K562 (cell line): ENCODE data around the gene DGAT2. TPM values are rescaled to one million over a fixed set of nuclear protein-coding genes. Genes with fewer than 3 reads are reported as not detected.

ENCODE experiments used
- ATAC-seq: fragments of 200-7000 bp; cut with Tn5 transposase; 3 replicates; pipeline ENCODE4 v1.9.1; 2020; ENCODE audit warnings: moderate library complexity
- BruUV-seq: library from RNA; stranded (reverse); fragments of 400-500 nt; replicated peaks from 2 replicates; lab custom pipeline; 2021; lab: Mats Ljungman, UMichigan
- CTCF ChIA-PET: fragments of 300-600 bp; formaldehyde crosslinking; extraction: SDS; loops from one replicate; lab custom pipeline; 2021; ENCODE audit warnings: low intra/inter-chr PET ratio; lab: Yijun Ruan, JAX
- POLR2A ChIA-PET: fragments of 300-600, 350-650 bp; sonication (Branson Sonifier 250); formaldehyde crosslinking; extraction: SDS; loops from one replicate; lab custom pipeline; 2021; ENCODE audit warnings: antibody characterized with exemption, inconsistent platforms; lab: Yijun Ruan, JAX
- DNase-seq, 4 experiments: peaks; one replicate each; pipeline versions ENCODE4 v3.0.0 to v3.0.0-alpha.2; 2011 to 2018; ENCODE audit warnings: low spot score in 3 of 4, mixed read lengths in 3 of 4; ENCODE audit errors: extremely low read depth in 1 of 4
- FAIRE-seq: peaks from 2 replicates; lab custom pipeline; 2011; peaks lifted over from hg19 to GRCh38; lab: Jason Lieb, UNC
- H2AFZ ChIP-seq: 2 replicates; pipeline ENCODE4 v1.6.0; 2011; ENCODE audit warnings: low read depth, low read length, control low read depth, inconsistent platforms
- H3K27ac ChIP-seq: fragments of 200-600 bp; 3 replicates; pipeline ENCODE4 v1.8.0; 2011; ENCODE audit warnings: low read depth, mild to moderate bottlenecking, control low read depth, inconsistent platforms, low read length, moderate library complexity, mixed read lengths; ENCODE audit errors: extremely low read depth
- H3K27me3 ChIP-seq, 2 experiments: fragments of 300-600 bp in 1 of 2; 2 replicates in 1 of 2; 3 replicates in 1 of 2; pipeline versions ENCODE4 v1.6.0 to v1.8.0; 2011; ENCODE audit warnings: inconsistent platforms in 2 of 2, low read length in 2 of 2, mild to moderate bottlenecking in 1 of 2, mixed read lengths in 1 of 2, moderate library complexity in 1 of 2; ENCODE audit not compliant: control insufficient read depth in 2 of 2, insufficient read depth in 2 of 2
- H3K36me3 ChIP-seq: fragments of 300-600 bp; 3 replicates; pipeline ENCODE4 v1.8.0; 2011; ENCODE audit warnings: mild to moderate bottlenecking, low read length, inconsistent platforms; ENCODE audit not compliant: control insufficient read depth, insufficient read depth
- H3K4me1 ChIP-seq, 2 experiments: fragments of 200-600 bp in 1 of 2; replicated peaks in 1 of 2; 2 replicates in 1 of 2; 3 replicates in 1 of 2; pipeline versions ENCODE4 v1.5.1 to v1.8.0; 2011; ENCODE audit warnings: inconsistent platforms in 2 of 2, low read length in 2 of 2, mild to moderate bottlenecking in 1 of 2, mixed read lengths in 1 of 2, moderate library complexity in 1 of 2; ENCODE audit not compliant: control insufficient read depth in 2 of 2, insufficient read depth in 2 of 2
- H3K4me2 ChIP-seq: 2 replicates; pipeline ENCODE4 v1.6.1; 2011; ENCODE audit warnings: low read length, control low read depth, inconsistent platforms, mixed read lengths; ENCODE audit not compliant: insufficient read depth
- H3K4me3 ChIP-seq: fragments of 200-600 bp; sonication (generic), shearing (Covaris generic); 2 replicates; pipeline ENCODE4 v1.5.1; 2016; ENCODE audit warnings: control low read depth, inconsistent platforms
- H3K79me2 ChIP-seq: fragments of 200-600 bp; 3 replicates; pipeline ENCODE4 v1.8.0; 2011; ENCODE audit warnings: low read length, inconsistent platforms; ENCODE audit not compliant: control insufficient read depth, insufficient read depth
- H3K9ac ChIP-seq, 2 experiments: 2 replicates each; pipeline versions ENCODE4 v1.6.0 to v1.6.1; 2011; ENCODE audit warnings: low read depth in 2 of 2, low read length in 2 of 2, control low read depth in 1 of 2, inconsistent platforms in 1 of 2, mild to moderate bottlenecking in 1 of 2, mixed read lengths in 1 of 2; ENCODE audit not compliant: insufficient read depth in 1 of 2
- H3K9me1 ChIP-seq: one replicate; pipeline ENCODE4 v1.6.0; 2011; ENCODE audit warnings: inconsistent platforms, mild to moderate bottlenecking, low read length, moderate library complexity; ENCODE audit not compliant: control insufficient read depth, insufficient read depth
- H3K9me3 ChIP-seq: replicated peaks from 2 replicates; pipeline ENCODE4 v1.5.1; 2011; ENCODE audit warnings: low read depth, low read length, inconsistent platforms; ENCODE audit not compliant: control insufficient read depth, insufficient read depth
- H4K20me1 ChIP-seq: replicated peaks from 2 replicates; pipeline ENCODE4 v1.6.1; 2011; ENCODE audit warnings: low read length, inconsistent platforms, mixed read lengths; ENCODE audit not compliant: control insufficient read depth, insufficient read depth
- EWSR1 ChIP-seq: fragments of 450-650 bp; IDR thresholded peaks from 2 replicates; pipeline ENCODE4 v1.6.1; 2018; ENCODE audit warnings: borderline replicate concordance, mild to moderate bottlenecking, low read depth, moderate library complexity; ENCODE audit not compliant: partially characterized antibody
- HLTF ChIP-seq: fragments of 450-650 bp; IDR thresholded peaks from 2 replicates; pipeline ENCODE4 v1.6.1; 2016
- ILK ChIP-seq: fragments of 450-650 bp; IDR thresholded peaks from 2 replicates; pipeline ENCODE4 v1.6.1; 2016; ENCODE audit warnings: missing genetic modification characterization, low read depth, mild to moderate bottlenecking, missing compliant biosample characterization, moderate library complexity, borderline replicate concordance
- PYGO2 ChIP-seq: fragments of 450-650 bp; IDR thresholded peaks from 2 replicates; pipeline ENCODE4 v1.6.1; 2016; ENCODE audit warnings: mild to moderate bottlenecking, missing genetic modification characterization, moderate library complexity, missing compliant biosample characterization
- RUNX1 ChIP-seq: sonication (generic); IDR thresholded peaks from 2 replicates; pipeline ENCODE4 v1.6.1; 2016; ENCODE audit warnings: antibody characterized with exemption, low read depth
- SIX5 ChIP-seq, 2 experiments: IDR thresholded peaks; 2 replicates each; pipeline ENCODE4 v1.6.1; 2011; ENCODE audit warnings: low read length in 2 of 2, borderline replicate concordance in 1 of 2, low read depth in 1 of 2, mild to moderate bottlenecking in 1 of 2, moderate library complexity in 1 of 2; ENCODE audit not compliant: insufficient read depth in 1 of 2
- STAG1 ChIP-seq: sonication (generic); formaldehyde crosslinking; IDR thresholded peaks from 2 replicates; pipeline ENCODE4 v1.5.0; 2020; ENCODE audit warnings: missing genetic modification reagents, borderline replicate concordance
- ZFPM2 ChIP-seq: fragments of 250-450 bp; sonication (Bioruptor Pico); IDR thresholded peaks from 2 replicates; pipeline ENCODE4 v1.5.1; 2022; ENCODE audit warnings: mild to moderate bottlenecking
- ZNF41 ChIP-seq: fragments of 250-450 bp; sonication (Bioruptor Pico); conservative IDR thresholded peaks from 2 replicates; pipeline ENCODE4 v1.4.0; 2020; ENCODE audit warnings: mild to moderate bottlenecking
- WGBS: fragments of 100-300 bp; shearing (Covaris generic); methylation state at CpG from one replicate; pipeline ENCODE4 v1.1.6; 2016; ENCODE audit warnings: low coverage, mixed read lengths; ENCODE audit not compliant: insufficient coverage; ENCODE audit errors: missing lambda C conversion rate; 5-methylcytosine and 5-hydroxymethylcytosine counted together
- in situ Hi-C: fragments of 300-500 bp; cut with MboI; formaldehyde crosslinking; loops from 4 replicates; pipeline ENCODE4 v1.15.0; 2018; ENCODE audit warnings: inconsistent platforms, mixed read lengths
- intact Hi-C: fragments of 100-400 bp; cut with micrococcal nuclease; formaldehyde crosslinking; loops from 2 replicates; pipeline ENCODE4 v1.14.2; 2022
- polyA plus RNA-seq, 8 experiments: library from polyadenylated mRNA; depleted of rRNA in 4 of 8; stranded (reverse) in 5 of 8; unstranded in 3 of 8; fragments of >200 nt; fragmentation: Nextera tagmentation in 2 of 8; fragmentation: Illumina TruSeq in 1 of 8; extraction: Ambion mirVana in 2 of 8; extraction: Trizol in 1 of 8; gene quantifications; 2 replicates each; pipeline versions ENCODE4 v1.2.1 to v1.2.3, GENCODE V29; 2011 to 2014; ENCODE audit warnings: inconsistent platforms in 1 of 8, missing spikeins in 1 of 8
- total RNA-seq, 7 experiments: library from RNA; depleted of rRNA in 6 of 7; stranded (reverse); fragments of >200 nt in 6 of 7; fragmentation: Illumina TruSeq in 2 of 7; extraction: Trizol in 2 of 7; gene quantifications; 2 replicates each; pipeline versions ENCODE4 v1.2.1 to v1.2.3, GENCODE V29; 2011 to 2021; ENCODE audit warnings: low replicate concordance in 1 of 7
- TF ChIP-seq, protein P1 (sequence below): fragments of 250-450 bp; sonication (Bioruptor Pico); IDR thresholded peaks from 2 replicates; pipeline ENCODE4 v1.8.0; 2022; ENCODE audit warnings: moderate library complexity, mild to moderate bottlenecking, inconsistent platforms
- TF ChIP-seq, protein P2 (sequence below): fragments of 250-450 bp; sonication (Bioruptor Pico); IDR thresholded peaks from 2 replicates; pipeline ENCODE4 v1.5.0; 2021; ENCODE audit warnings: mild to moderate bottlenecking, borderline replicate concordance
- TF ChIP-seq, protein P3 (sequence below): sonication (generic); formaldehyde crosslinking; IDR thresholded peaks from 2 replicates; pipeline ENCODE4 v1.8.1; 2023; ENCODE audit warnings: missing genetic modification reagents, mild to moderate bottlenecking, borderline replicate concordance

Gene DGAT2
- total and polyA plus RNA-seq, 9 of the 15 experiments (the other 6 are each of a cell fraction or from before 2014, with no cell fraction given) = 0.68 to 2.8 (median 1.8) TPM

DNA sequence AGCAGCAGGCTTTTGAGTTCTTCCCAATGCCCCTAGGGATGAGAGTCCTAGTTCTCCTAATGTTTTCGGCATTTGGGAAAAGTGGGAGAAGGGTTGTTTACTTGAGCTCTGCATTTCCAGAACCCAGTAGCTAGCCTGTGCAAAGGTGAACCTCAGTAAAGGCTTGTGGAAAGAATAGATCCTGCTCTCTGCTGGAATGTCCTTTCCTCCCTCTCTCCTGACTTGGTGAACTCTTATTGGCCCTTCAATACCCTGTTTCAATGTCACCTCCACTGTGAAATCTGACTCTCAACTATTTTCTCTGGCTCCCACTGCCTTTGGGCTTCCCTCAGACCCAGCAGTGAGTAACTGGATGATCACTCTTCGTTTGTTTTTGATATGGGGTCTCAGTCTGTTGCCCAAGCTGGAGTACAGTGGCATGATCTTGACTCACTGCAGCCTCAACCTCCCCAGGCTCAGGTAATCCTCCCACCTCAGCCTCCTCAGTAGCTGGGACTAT lies 44.0 kb downstream of the DGAT2 start:
- no peaks in the 10 kb centered on the region for H3K36me3 ChIP-seq
- ChIA-PET POLR2A (interaction anchor here (0.7 to 2.7 kb wide), 5 partner anchors 10 to 832 kb away, joined by 3 to 11 read pairs (median 4); partner anchors contain the start of gene RPS3), CTCF (no interaction called here)
- no TSS peak for BruUV-seq
- no peak overlapping the region for H3K4me2 ChIP-seq
- no peaks in the 10 kb centered on the region for H3K9me1 ChIP-seq
- H3K79me2 ChIP-seq = peaks cover 26% of the 10 kb centered on the region
- H4K20me1 ChIP-seq = no peaks in the 10 kb centered on the region; the same call in 1 of the 2 replicates
- FAIRE-seq (no peak), DNase-seq (no peak), ATAC-seq (no peak)
- in situ Hi-C loops = no loop called here
- H3K4me3 ChIP-seq = no peak overlapping the region
- WGBS = 42% methylated on average over 2 of the region's 2 CpGs
- peaks cover 14 to 28% of the 10 kb centered on the region in 2 experiments for H3K4me1 ChIP-seq
- H2AFZ ChIP-seq = no peak overlapping the region
- no peak overlapping the region for H3K9ac ChIP-seq
- H3K9me3 ChIP-seq = no peaks in the 10 kb centered on the region
- no peak overlapping the region for H3K27ac ChIP-seq
- intact Hi-C loops = no loop called here
- H3K27me3 ChIP-seq = no peaks in the 10 kb centered on the region
- TF ChIP-seq ZNF41 (CRISPR knock-in tag) (no peak), RUNX1 (no peak), STAG1 (CRISPR knock-in tag) (no peak), ZFPM2 (CRISPR knock-in tag) (no peak), HLTF (no peak), ILK (tag) (no peak), PYGO2 (tag) (no peak), EWSR1 (no peak), SIX5 (IDR thresholded peaks at IDR 0.05; ENCODE audit: borderline replicate concordance in 1 of 2, insufficient read depth in 1 of 2, low read depth in 1 of 2, low read length in 2 of 2) (no peak)
- TF ChIP-seq, protein P1, sequence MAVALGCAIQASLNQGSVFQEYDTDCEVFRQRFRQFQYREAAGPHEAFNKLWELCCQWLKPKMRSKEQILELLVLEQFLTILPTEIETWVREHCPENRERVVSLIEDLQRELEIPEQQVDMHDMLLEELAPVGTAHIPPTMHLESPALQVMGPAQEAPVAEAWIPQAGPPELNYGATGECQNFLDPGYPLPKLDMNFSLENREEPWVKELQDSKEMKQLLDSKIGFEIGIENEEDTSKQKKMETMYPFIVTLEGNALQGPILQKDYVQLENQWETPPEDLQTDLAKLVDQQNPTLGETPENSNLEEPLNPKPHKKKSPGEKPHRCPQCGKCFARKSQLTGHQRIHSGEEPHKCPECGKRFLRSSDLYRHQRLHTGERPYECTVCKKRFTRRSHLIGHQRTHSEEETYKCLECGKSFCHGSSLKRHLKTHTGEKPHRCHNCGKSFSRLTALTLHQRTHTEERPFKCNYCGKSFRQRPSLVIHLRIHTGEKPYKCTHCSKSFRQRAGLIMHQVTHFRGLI (CRISPR knock-in tag) = no peak
- TF ChIP-seq, protein P2, sequence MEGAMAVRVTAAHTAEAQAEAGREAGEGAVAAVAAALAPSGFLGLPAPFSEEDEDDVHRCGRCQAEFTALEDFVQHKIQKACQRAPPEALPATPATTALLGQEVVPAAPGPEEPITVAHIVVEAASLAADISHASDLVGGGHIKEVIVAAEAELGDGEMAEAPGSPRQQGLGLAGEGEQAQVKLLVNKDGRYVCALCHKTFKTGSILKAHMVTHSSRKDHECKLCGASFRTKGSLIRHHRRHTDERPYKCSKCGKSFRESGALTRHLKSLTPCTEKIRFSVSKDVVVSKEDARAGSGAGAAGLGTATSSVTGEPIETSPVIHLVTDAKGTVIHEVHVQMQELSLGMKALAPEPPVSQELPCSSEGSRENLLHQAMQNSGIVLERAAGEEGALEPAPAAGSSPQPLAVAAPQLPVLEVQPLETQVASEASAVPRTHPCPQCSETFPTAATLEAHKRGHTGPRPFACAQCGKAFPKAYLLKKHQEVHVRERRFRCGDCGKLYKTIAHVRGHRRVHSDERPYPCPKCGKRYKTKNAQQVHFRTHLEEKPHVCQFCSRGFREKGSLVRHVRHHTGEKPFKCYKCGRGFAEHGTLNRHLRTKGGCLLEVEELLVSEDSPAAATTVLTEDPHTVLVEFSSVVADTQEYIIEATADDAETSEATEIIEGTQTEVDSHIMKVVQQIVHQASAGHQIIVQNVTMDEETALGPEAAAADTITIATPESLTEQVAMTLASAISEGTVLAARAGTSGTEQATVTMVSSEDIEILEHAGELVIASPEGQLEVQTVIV (CRISPR knock-in tag) = no peak
- TF ChIP-seq, protein P3, sequence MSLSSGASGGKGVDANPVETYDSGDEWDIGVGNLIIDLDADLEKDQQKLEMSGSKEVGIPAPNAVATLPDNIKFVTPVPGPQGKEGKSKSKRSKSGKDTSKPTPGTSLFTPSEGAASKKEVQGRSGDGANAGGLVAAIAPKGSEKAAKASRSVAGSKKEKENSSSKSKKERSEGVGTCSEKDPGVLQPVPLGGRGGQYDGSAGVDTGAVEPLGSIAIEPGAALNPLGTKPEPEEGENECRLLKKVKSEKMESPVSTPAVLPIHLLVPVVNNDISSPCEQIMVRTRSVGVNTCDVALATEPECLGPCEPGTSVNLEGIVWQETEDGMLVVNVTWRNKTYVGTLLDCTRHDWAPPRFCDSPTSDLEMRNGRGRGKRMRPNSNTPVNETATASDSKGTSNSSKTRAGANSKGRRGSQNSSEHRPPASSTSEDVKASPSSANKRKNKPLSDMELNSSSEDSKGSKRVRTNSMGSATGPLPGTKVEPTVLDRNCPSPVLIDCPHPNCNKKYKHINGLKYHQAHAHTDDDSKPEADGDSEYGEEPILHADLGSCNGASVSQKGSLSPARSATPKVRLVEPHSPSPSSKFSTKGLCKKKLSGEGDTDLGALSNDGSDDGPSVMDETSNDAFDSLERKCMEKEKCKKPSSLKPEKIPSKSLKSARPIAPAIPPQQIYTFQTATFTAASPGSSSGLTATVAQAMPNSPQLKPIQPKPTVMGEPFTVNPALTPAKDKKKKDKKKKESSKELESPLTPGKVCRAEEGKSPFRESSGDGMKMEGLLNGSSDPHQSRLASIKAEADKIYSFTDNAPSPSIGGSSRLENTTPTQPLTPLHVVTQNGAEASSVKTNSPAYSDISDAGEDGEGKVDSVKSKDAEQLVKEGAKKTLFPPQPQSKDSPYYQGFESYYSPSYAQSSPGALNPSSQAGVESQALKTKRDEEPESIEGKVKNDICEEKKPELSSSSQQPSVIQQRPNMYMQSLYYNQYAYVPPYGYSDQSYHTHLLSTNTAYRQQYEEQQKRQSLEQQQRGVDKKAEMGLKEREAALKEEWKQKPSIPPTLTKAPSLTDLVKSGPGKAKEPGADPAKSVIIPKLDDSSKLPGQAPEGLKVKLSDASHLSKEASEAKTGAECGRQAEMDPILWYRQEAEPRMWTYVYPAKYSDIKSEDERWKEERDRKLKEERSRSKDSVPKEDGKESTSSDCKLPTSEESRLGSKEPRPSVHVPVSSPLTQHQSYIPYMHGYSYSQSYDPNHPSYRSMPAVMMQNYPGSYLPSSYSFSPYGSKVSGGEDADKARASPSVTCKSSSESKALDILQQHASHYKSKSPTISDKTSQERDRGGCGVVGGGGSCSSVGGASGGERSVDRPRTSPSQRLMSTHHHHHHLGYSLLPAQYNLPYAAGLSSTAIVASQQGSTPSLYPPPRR (CRISPR knock-in tag) = no peak
